Omental fat pad (tissue), 4 donors: Measurements from ENCODE around the gene REX1BD. TPM values are rescaled to one million over a fixed set of nuclear protein-coding genes. Genes with fewer than 3 reads are reported as not detected.

Experiments used
- ATAC-seq: fragments of 150-250 bp; one replicate; pipeline ENCODE4 v1.9.1; 2016; ENCODE audit warnings: mild to moderate bottlenecking, moderate library complexity; ENCODE audit not compliant: low FRiP score
- DNase-seq: peaks from one replicate; pipeline ENCODE4 v3.0.0-alpha.2; 2019; ENCODE audit warnings: low spot score
- CTCF ChIP-seq, 3 donors: fragments of 450-650 bp; IDR thresholded peaks; one replicate each; pipeline ENCODE4 v1.5.1; 2016 to 2017; ENCODE audit warnings: antibody characterized with exemption in 3 of 3, mild to moderate bottlenecking in 3 of 3, moderate library complexity in 2 of 3
- total RNA-seq, 4 donors: library from RNA; depleted of rRNA; stranded (reverse); fragments of >200 nt; gene quantifications; one replicate each; pipeline ENCODE4 v1.1.0, GENCODE V29; 2016

The REX1BD gene
- total RNA-seq, 4 donors from 2014 or later = 79.5 to 127 (median 101) TPM

GRCh38 chr19:18543814-18544475 is 44.7 kb upstream of the REX1BD start:
- DNase-seq (no peak), ATAC-seq (peak; percentile 37)
- TF ChIP-seq CTCF (IDR thresholded peaks at IDR 0.05) = no peak

GRCh38 chr19:18551631-18552030 is 37.0 kb upstream of the REX1BD start:
- TF ChIP-seq CTCF (IDR thresholded peaks at IDR 0.05) = no peak
- no peak for DNase-seq
- ATAC-seq = no peak

- peak; percentile 95 for ATAC-seq
- TF ChIP-seq CTCF (IDR thresholded peaks at IDR 0.05) = no peak
These were observed 31.0 kb upstream of the REX1BD start, which contains the start of gene KXD1 for GRCh38 chr19:18557411-18558201. TSS of gene KXD1 (plus strand) at chr19:18557870. CDS start at chr19:18562057, 4,187 bp downstream.

GRCh38 chr19:18558202-18558555 is 30.4 kb upstream of the REX1BD start:
- DNase-seq = no peak
- ATAC-seq = peak; percentile 31
- no peak for TF ChIP-seq CTCF (IDR thresholded peaks at IDR 0.05)

More at GRCh38 chr19:18557411-18558201, 31.0 kb upstream of the REX1BD start, which contains the start of gene KXD1:
- peak; percentile 91 for DNase-seq

- ATAC-seq (no peak), DNase-seq (no peak)
- TF ChIP-seq CTCF (IDR thresholded peaks at IDR 0.05) = no peak
These were observed 30.0 kb upstream of the REX1BD start for GRCh38 chr19:18558604-18559003.

- ATAC-seq (no peak), DNase-seq (no peak)
- no peak for TF ChIP-seq CTCF (IDR thresholded peaks at IDR 0.05)
These were observed 28.9 kb upstream of the REX1BD start for GRCh38 chr19:18559685-18560084.
